GM19035 (cell line): ENCODE measurements around the gene NPAS3.

Experiments
- ATAC-seq: cut with Tn5 transposase; IDR thresholded peaks from one replicate; pipeline ENCODE4 v1.9.1; 2021; ENCODE audit not compliant: unreplicated experiment

The NPAS3 gene

DNA sequence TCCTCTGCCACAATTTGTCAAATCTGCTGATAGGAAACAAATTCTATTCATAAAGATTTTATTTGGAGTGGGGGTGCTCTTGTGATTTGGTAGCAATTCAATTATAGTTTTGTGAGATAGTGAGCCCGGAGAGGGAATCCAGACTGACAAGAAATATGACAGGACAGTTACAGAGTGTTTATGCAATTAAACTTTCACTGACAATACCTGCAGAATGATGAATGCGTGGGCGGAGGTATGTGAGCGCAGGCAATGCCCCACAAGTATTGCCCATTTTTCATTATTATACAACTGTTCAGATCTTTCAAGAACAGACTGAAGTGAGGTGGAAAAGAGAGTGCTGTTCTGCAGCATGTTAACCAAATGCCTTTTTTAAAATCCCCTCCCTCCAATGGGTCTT is 753.2 kb downstream of the NPAS3 start:
- ATAC-seq = no peak

DNA sequence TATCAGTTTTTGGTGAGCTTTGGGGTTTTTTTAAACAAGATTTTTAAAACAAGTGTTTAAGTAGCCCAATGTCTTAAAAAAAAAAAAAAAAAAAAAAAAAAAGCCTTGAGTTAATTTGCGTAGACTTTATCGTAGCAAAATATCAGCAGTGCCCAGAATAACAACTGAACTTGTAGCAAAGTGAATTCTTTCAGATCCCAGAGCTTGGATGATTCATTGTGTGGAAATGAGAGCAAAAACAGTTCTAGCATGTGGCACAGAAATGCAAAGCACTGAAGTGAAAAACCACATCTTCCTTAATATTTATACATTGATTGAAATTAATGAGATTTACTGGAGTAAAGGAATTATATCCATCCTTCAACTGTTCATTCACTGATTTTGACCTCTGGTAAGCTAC is 754.1 kb downstream of the NPAS3 start:
- ATAC-seq = no peak

DNA sequence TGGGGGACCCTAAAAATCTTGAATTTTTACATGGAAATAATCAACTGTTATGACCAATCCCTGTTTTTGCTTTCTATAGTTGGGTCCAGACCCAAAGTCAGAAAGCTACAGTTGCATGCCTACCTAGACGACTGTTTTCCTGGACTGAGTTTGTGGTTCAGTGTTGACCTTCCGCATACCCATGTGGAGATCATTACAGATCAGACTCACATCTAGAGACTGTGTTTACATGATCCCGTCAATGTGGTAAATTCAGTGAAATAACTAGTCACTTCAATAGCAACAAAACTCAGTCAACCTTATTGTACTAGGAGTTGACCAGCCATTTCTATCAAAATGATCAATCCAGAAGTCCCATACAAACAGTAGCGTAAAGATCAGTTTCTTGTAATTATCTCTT is 754.6 kb downstream of the NPAS3 start:
- no peak for ATAC-seq

DNA sequence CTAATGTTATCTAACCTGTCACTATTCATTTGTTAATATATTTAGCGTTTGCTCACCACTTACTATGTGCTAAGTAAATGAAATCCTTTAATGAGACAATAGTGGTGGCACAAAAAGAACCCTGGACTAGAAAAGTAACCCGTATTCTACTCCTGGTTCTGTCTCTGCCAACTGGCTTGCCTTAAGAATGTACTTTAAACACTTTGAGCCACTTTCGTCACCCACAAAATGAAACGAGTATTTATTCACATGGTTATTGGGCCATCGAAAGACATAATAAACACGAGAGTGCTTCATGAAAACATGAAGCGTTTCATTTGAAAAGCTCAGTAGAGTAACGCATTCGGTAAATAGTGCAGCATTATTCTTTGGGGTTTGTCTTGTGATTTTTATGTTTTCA is 757.5 kb downstream of the NPAS3 start:
- ATAC-seq = no peak

DNA sequence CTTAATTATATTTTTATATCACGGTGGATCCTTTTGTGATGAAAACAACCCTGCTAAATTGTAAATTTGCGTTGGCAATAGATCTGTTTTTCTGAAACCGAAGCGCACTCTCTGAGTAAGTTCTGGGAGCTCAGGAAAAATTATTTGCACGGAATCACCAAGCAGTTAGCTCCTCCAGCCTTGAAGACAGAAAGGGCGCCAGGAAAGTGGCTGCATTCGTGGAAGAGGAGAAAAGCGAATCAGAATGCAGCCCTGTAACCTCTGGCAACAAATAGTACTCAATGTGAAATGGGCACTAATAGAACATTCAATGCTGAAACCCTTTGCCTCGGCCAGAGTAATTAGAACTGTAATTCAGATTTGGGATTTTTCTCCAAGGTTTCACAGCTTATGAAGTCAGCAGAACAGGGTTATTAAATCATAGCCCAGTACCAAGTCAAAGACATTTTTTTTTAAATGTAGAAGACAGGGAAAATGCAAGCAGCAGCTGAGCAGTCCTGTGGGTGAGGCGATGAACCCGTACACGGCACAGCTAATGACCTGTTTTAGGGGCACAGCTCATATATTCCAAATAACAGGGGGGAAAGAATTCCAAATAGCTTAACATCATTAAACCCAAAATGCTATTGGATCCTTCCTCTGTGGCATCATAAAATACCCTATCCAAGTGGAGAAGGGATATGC is 760.8 kb downstream of the NPAS3 start:
- no peak for ATAC-seq

DNA sequence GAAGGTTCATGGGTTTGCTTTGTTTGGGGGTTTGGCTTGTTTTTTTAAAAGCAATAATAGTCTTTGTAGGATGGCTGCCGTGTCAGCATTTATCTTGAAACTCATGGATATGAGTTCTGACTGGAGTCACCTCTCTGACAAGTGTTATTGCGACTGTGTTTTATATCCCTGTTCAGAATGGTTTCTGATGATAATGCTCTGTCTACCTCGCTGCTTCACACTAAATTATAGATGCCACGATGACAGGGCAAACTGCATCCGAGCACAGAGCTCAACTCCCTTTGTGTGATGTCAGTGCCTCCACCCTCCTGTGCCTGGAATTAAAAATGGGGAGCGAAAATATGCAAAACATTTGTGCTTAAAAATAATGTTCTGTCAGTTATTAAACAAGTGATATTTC is 761.4 kb downstream of the NPAS3 start:
- ATAC-seq = no peak

DNA sequence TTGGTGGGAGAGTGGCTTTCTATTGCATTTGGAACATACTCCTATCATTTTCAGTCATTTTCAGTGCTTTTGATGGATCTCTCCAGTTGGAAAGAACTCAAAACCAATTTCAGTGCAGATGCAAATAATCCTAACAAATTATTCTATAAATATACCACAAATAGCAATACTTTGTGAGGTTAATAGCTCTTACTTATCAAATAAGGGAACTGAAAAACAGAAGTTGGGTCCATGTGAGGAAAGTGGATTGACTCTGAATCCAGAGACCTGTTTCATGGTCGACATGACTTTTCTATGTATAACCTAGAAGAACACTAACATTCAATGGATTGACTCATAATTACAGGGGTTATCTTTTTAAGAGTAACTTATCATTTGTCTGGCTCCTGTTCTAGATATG is 763.6 kb downstream of the NPAS3 start:
- no peak for ATAC-seq

DNA sequence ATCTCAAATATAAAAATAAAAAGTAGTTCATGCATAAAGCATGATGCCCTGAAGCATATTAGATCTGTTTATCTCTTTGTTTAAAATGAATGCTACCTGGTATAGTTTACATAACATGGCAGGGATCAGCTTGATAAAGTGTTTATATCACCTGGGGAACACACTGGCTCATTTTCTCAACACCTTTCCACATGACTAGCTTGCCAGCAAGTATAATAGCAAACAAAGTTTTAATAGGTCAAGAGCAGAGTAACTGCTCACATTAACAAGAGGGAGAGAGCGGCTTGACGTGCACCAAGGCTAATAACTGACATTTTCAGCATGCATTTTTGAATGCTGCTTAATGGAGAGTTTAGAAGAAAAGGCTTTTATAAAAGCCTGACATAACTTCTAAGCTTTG is 765.8 kb downstream of the NPAS3 start:
- ATAC-seq = no peak

DNA sequence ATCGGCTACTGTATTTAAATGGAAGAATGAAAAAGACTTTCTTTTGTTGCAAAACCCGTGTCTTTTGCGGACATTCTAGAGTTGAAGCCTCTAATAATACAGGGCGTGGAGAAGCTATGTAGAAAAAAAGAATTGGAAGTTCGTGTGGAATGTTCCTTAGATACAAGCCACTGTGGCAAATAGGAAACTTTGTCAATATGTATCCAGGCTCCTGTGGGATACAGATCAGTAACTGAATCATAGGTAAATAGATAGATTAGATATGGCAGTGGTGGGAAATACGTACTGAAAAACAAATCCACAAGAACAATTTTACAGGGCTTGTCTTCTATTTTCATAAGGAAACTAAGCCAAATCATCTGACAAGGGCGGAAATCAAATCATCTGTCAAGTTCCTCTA is 766.8 kb downstream of the NPAS3 start:
- ATAC-seq = no peak

DNA sequence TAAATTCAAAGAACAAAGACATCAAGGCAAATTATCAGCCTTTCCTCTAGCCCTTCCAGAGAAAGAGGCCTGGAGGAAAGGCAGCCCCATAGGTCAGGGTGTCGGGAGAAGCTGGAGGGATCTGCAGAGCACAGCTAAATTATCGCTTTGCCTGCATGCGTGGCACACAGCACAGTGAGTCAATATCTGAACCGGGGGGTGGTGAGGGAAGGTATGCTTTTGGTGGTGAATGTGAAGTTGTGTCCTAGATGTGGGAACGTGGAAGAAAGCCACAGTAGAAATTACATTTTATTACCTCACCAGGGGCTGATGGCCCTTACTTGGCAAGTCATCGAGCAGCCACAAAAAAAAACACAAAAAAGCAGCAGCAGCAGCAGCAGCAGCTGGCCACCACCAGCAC is 769.0 kb downstream of the NPAS3 start:
- no peak for ATAC-seq

DNA sequence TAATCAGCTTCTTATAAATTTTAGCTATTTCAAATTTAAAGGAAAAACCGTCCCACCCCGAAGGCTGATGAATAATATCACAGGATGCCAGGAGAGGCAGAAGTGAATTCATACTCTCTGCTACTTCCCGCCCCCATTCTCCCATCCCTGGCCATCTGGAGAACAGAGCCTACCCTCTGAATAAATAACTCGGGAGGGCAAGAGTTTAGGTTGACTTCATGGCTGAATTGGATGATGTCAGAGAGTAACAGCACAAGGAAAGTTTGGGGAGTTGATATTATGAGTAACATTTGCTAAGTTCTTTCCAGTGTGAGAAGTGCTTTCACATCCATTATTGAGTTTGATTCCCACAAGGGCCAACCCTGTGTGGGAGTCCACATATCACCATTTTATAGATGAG is 770.6 kb downstream of the NPAS3 start:
- ATAC-seq = no peak

DNA sequence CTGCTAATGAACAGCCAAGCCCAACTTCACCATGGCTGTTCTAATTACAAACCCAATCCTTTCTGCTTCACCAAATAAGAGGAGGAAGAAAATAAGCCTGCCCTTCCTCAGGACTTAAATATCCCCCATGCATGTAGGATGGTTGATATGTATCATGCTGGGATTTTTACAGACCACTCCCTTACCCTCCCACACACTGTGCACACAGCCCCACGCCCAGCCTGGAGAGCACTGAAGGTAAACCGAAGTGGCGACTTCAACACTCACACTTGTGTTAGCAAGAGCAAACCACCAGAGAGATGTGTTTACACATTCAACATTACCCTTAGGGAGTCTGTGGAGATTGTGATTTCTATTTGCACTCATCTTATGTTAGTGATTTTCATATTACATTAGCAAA is 771.0 kb downstream of the NPAS3 start:
- ATAC-seq = no peak

DNA sequence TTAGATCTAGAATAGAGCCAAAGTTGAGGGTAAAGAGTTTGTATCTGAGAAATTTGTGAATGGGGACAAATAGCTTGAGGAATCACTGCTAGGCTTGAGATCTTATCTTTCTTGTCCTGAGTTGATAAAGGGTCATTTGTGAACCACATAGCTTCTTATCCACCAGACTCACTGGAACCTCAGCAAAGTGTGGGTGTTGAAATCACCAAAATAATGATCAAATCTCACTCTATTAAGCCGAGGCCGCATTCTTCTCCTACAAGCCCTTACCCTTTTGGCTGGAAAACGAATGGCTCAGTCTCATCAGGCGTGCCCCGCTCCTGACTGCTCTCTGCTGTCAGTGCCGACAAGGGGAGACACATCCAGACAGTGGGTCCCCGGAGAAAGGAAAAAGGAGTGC is 771.6 kb downstream of the NPAS3 start:
- ATAC-seq = no peak

DNA sequence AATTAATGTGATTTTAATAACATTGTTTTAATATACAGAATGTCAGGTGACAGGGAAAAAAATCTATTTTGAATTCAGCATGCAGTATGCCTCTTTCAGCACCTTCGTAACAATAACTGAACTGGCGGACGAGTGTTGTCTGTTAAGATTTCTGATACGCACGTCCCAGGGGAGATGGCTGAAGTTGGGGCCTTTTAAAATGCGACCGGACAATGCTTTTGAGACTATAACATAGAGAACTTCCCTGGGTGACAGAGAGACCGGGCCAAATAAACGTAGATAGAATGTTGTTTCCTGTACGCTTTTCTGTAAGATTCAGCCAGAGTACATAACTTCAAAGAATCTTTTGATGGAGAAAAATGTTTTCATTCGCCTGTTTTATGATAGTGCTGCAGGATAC is 772.5 kb downstream of the NPAS3 start:
- ATAC-seq = no peak

DNA sequence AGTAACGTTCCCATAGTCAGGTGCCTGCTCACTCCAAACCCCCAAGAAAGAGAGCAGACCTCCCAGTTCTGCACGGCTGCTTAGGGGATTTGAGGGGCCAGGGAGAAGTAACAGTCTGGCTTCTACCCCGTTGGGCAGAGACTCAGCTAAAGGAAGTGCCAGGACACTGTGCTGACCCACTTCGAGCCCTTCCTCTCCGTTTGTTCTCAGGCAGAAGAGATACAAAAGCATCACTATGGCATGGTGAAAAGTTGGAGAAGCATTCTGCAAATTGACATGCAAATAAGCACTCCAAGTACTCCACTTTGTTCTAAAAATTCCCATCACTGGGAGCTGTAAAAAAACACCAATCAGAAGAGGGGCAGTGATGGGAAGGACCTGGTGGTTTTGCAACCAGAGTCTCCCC is 773.1 kb downstream of the NPAS3 start:
- ATAC-seq = no peak

DNA sequence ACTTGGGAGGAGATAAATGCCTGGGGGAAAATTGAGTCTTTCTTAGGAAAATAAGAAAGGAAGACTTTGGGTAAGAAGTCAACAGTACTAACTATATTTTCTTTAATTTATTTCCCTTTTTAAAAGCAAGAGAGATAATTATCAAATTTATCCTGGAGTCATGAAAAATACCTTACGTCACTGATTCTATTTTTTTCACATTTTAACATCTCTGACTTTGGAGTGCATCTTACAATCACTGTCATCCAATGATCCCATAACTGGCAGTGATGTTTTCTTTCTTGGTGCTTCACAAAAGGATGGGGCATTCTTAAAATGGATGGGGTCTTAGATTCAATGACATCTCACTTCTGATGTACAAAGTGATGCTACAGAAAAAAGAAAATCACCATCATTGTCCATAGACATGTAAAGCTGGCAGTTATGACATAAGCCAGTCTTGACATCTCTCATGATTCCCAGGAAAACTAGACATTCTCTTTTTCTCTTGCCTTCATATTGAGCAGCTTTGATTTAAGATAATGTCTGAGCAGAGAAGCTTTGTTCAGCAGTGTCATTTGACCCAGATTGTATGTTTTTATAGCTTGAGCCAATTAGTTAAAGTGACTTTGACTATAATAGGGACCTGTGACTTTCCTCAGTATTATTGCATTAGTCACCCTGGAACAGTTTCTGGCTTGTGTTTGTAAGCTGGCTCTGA is 776.0 kb downstream of the NPAS3 start:
- ATAC-seq = no peak

DNA sequence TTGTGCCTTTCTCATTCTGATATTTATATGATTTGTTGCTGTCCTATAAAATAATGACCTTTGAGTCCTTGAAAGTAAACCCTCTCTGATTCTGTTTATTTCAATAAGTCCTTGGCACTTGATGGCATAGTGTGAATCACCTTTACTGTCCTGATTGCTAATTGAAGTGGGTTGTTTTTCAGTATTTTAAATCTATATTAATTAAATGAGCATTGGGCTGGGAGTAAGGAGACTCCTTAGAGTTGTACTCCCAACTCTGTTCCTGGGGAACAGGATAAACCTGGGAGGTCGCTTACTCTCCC is 776.5 kb downstream of the NPAS3 start:
- ATAC-seq = no peak

DNA sequence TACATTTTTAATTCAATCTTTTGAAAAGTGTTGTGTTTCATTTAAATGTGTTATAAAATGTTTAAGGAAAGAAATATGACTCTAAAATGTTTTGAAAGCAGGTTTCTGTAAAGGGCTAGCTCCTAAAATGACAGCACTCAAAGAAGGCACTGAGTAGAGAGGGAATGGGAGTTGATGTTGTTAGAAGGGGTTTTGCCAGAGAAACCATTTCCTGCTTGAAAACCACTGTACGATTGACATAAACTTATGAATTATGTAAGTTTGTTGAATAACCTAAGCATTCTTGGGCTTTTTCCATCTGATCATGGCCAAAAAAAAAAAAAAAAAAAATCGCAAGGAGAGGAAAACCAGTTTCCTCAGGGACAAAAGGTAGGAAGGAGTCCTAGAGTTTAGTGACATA is 778.2 kb downstream of the NPAS3 start:
- ATAC-seq = no peak

DNA sequence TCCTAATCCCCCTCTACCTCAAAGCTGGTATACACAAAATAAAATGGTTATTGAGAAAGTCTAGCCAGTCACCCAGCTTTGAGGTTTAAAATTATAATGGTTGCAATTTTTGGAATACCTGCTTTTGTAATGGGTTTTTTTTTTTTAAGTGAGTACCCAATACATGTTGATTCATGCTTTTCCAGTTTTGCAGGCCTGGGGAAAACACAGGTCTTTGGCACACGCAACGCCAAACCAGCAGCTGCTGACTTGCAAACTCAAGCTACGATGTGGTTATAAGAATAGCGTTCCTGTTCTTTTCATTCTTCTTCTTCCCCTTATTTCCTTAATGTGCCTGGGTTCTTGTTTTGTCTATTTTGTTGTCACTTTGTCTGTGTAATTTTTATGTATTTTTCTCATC is 779.2 kb downstream of the NPAS3 start:
- no peak for ATAC-seq

DNA sequence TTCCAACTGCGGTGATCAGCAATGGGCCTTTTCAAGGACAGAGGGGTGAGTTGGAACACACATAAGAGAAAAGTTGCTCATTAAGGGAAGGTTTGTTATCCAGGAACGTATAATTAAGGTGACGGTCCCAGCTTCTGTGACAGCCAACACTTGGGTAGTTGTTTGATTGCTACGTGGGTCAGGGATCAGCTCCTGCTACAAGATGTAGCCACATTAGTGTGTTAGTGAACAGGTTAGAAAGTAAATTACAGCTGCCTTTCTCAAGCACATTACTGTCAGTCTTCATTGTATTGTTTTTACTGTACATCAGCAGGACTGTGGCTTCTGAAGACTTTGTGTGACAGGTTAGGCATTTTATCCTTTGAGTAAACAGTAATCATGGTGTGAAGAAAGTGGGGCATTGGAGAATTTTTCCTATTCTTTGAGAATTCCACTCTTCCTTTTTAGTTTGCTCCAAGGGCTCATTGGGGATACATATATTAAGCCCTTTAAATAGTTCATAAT is 781.7 kb downstream of the NPAS3 start:
- ATAC-seq = no peak

DNA sequence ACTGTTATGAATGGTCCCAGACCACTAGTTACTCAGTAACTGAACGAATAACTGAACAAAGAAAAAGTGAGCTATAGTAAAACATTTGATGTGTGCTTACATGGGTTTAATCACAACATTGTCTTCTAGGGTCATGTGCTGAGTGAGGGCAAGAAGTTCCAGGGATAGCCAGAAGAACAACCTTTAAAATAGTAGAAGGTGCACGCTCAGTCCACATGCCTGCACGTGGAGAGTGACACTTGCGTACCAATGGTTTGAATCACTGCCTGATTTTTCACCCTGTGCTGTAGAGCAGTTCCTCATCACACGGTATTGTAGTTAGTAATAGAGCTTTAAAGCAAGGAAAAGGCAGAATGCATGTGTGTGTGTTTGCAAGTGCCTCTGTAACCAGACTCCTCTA is 788.0 kb downstream of the NPAS3 start:
- ATAC-seq = no peak

DNA sequence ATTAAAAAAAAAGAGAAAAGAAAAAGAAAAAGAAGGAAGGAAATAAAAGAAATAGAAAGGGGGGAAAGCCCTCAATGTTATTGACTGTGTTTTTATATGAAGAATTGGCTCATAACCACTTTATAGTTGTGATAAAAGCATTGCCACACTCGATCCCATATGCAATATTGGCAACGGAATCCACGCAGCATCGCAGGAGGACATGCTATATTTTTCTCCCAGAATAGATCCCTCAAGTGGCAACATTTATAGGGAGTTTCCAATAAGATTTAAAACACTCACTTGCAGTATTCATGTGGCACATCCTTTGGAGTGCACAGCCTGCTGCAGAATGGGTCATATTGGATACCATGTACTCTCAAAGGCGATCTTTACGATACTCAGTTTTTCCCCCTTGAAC is 788.9 kb downstream of the NPAS3 start:
- ATAC-seq = no peak

DNA sequence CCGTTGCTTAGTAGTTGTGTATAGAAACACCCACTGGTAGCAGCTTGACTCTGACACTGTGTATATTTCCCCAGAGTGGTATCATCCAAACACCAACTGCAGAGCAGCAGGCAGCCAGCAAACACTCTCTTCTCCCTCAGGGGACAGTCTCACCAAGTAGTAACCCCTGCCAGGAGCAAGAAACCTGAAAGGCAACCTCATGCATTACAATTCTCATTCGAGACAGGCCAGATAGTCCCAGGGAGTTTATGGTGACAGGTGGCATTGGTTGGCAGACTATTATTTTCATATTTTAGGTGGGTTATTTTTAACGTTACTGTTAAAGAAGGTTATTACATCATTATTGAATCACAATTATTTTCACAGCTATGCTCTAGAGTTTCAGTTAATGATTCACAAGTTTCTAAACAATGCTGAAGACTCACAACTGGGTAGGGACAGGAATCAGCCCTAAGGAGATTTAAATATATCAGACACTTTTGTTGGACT is 789.4 kb downstream of the NPAS3 start:
- ATAC-seq = no peak
